HUES64 (cell line): ENCODE data around the gene NXPH1.

Experiments used
- H3K27ac ChIP-seq: 2 replicates; pipeline ENCODE4 v1.7.0; 2013; ENCODE audit warnings: low read depth, low read length, inconsistent platforms
- H3K27me3 ChIP-seq: 2 replicates; pipeline ENCODE4 v1.6.1; 2013; ENCODE audit warnings: mild to moderate bottlenecking, low read length; ENCODE audit not compliant: insufficient read depth
- H3K36me3 ChIP-seq: 2 replicates; pipeline ENCODE4 v1.6.1; 2013; ENCODE audit warnings: mild to moderate bottlenecking, low read length; ENCODE audit not compliant: insufficient read depth
- H3K4me1 ChIP-seq: 2 replicates; pipeline ENCODE4 v1.6.1; 2013; ENCODE audit warnings: mild to moderate bottlenecking, low read length, moderate library complexity; ENCODE audit not compliant: insufficient read depth
- H3K4me3 ChIP-seq: 2 replicates; pipeline ENCODE4 v1.5.1; 2013; ENCODE audit warnings: mild to moderate bottlenecking, low read length, moderate library complexity
- H3K9ac ChIP-seq: 2 replicates; pipeline ENCODE4 v1.6.1; 2013; ENCODE audit warnings: mild to moderate bottlenecking, low read depth, low read length
- H3K9me3 ChIP-seq: 2 replicates; pipeline ENCODE4 v1.6.1; 2013; ENCODE audit warnings: low read depth, low read length; ENCODE audit not compliant: insufficient read depth
- WGBS: fragments of 150-250, 120-280 bp; methylation state at CpG from one replicate; pipeline ENCODE4 v1.1.7; 2013; ENCODE audit warnings: missing lambda C conversion rate; 5-methylcytosine and 5-hydroxymethylcytosine counted together

NXPH1 gene

DNA sequence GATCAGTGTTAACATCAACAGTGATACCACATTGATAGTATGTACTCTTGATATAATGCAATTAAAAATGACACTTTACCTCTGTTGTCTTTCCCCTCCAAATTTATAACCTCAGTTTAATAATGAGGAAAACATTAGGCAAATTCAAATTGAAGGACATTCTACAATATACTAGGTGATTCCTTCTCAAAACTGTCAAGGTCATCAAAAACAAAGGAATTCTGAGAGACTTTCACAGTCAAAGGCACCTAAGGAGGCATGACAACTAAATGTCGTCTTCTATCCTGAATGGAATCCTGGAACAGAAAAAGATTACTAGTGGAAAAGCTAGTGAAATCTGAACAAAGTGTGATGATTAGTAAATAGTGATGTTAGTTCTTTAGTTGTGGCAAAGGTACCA is 22.3 kb upstream of the NXPH1 start:
- Histone ChIP-seq H3K9me3 (no peaks in the 10 kb centered on the region), H3K27ac (no peak overlapping the region), H3K36me3 (no peaks in the 10 kb centered on the region), H3K27me3 (no peaks in the 10 kb centered on the region), H3K9ac (no peak overlapping the region), H3K4me1 (peaks cover 8% of the 10 kb centered on the region), H3K4me3 (no peak overlapping the region)
- WGBS = 93% methylated on average over 1 of the region's 1 CpG

DNA sequence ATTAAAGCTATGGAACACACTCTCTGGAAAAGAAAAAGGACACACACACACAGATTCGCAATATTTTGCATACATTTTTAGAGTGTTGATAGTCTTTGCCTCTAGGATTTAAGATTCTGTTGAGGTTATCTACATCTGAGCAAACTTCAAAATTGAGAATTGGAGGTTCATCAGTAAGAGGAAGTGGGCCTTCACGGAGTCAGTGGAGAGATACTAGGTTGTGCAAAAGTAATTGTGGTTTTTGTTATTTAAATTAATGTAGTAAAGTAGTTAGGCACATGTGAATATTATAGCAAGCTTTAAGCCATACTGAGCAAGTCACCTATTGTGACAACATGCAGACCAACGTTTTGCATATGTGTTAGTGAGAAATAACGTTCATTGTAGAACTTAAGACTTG is 19.8 kb upstream of the NXPH1 start:
- 80% methylated on average over 2 of the region's 4 CpGs for WGBS

DNA sequence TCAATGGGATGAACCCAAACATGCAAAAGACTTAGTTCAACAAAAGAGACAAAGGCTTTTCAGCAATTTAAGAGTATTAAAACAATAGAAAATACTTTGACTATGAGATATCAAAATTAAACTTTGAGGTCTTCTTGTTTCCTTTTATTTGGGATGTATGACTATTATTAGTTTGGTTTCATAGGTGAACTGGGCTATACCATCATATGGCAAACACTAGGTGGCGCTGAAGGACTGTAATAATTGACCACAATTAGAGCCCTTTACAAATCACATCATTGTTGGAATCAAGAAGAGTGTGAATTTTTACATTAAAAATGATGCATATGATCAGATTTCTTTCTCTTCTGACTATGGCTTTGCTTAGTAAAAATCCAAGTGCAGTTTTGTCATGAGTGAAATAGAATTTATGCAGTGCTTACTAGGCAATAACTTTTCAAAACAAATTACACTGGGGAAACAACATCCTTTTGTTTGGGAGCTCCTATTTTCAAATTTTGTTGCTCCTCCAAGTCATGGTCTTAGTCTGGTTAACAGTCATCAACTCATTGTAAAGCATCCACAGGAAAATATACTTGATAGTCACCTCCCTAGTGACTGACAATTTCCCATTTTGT is 14.7 kb upstream of the NXPH1 start:
- Histone ChIP-seq H3K9ac (no peak overlapping the region), H3K27me3 (no peaks in the 10 kb centered on the region), H3K27ac (no peak overlapping the region), H3K9me3 (no peaks in the 10 kb centered on the region), H3K4me1 (peaks cover 2% of the 10 kb centered on the region), H3K36me3 (no peaks in the 10 kb centered on the region), H3K4me3 (no peak overlapping the region)
- whole genome bisulfite sequencing = no CpG with 5 or more reads among the region's 1 CpG

More for the DNA sequence above, 19.8 kb upstream of the NXPH1 start:
- H3K9ac ChIP-seq = no peak overlapping the region
- H3K27ac ChIP-seq = no peak overlapping the region
- H3K36me3 ChIP-seq = no peaks in the 10 kb centered on the region
- H3K9me3 ChIP-seq = no peaks in the 10 kb centered on the region
- H3K4me1 ChIP-seq = peaks cover 8% of the 10 kb centered on the region
- no peak overlapping the region for H3K4me3 ChIP-seq
- H3K27me3 ChIP-seq = no peaks in the 10 kb centered on the region

DNA sequence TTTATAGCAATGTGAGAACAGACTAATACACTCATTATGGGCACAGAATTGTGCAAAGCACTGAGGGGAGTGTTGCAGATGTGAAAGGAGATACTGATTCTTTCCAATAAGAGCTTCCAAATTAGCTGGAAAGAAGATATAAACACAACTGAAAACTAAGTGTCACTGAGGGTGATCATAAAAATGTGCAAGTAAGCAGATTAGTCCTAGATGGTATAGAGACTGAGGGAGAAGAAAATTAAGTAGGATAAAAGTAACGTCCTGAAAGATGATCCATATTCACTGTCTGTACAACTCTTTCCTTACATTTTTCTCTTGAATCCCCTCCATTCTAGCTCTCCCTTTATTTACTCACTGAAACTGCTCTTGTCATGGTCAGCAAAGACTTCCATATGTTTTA is 11.2 kb upstream of the NXPH1 start:
- no peak overlapping the region for H3K27ac ChIP-seq
- no peaks in the 10 kb centered on the region for H3K27me3 ChIP-seq
- no peaks in the 10 kb centered on the region for H3K4me1 ChIP-seq
- H3K4me3 ChIP-seq = no peak overlapping the region
- WGBS = 100% methylated on average over 1 of the region's 1 CpG
- H3K9me3 ChIP-seq = no peaks in the 10 kb centered on the region
- no peaks in the 10 kb centered on the region for H3K36me3 ChIP-seq
- no peak overlapping the region for H3K9ac ChIP-seq

DNA sequence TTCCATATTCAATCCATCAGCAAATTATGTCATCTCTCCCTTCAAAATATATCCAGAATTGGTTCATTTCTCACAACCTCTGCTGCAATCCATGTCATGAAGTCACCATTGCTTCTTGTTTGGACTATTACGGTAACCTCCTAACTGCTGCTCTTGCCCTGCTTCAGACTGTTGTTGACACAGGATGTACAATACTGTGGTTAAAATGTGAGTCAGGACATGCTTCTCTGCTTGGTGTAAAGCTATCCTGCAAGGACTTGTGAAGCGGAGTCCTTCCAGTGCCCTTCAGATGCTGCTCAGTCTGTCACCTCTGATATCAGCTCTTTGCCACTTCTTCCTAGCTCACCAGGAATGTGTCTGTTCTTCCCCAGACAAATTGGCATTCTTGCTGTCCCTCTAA is 10.4 kb upstream of the NXPH1 start:
- H3K27ac ChIP-seq = no peak overlapping the region
- peaks cover 3% of the 10 kb centered on the region; the same call in 1 of the 2 replicates for H3K27me3 ChIP-seq
- H3K4me3 ChIP-seq = no peak overlapping the region
- WGBS = 46% methylated on average over 2 of the region's 2 CpGs
- no peaks in the 10 kb centered on the region for H3K9me3 ChIP-seq
- no peaks in the 10 kb centered on the region for H3K4me1 ChIP-seq
- no peak overlapping the region for H3K9ac ChIP-seq
- no peaks in the 10 kb centered on the region for H3K36me3 ChIP-seq

DNA sequence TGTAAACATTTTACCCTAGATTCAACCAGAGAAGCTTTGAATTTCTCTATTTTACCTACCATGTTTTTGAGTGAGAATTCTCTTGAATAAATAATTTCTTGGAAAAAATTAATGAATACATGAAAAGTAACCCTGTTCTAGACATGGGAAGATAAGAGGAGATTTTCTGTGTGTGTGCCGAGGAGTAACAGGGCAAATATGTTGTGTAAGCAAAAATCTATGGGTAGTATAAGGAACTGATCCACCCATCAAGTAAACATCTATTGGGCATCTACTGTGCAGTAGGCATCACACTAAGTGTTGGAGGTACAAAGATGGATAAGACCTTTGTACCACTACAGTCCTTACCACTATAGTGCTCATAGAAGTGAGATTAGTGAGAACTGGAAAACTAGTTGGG is 8.2 kb upstream of the NXPH1 start:
- Histone ChIP-seq H3K9ac (no peak overlapping the region), H3K36me3 (no peaks in the 10 kb centered on the region), H3K27ac (no peak overlapping the region), H3K27me3 (peaks cover 8% of the 10 kb centered on the region), H3K4me1 (no peaks in the 10 kb centered on the region), H3K9me3 (no peaks in the 10 kb centered on the region), H3K4me3 (no peak overlapping the region)
- 100% methylated on average over 1 of the region's 1 CpG for WGBS

DNA sequence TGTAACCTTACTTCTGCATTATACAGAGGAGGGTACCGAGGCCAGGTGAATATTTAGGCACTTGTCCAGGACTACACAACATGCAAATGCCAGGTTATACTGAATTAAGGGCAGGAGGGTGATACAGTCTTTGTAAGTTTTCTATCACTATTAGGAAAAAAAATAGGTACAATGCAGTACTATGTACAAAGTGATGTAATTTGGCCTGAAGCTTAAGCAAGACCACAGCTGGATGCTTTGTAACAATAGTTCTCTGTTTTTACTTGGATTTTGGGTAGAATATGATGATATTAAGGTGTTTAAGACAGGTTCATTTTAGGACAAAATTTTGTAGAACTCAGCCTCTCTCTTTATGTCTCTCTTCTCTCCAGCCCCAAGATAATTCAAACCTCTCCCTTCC is 2.8 kb upstream of the NXPH1 start:
- 100% methylated on average over 1 of the region's 1 CpG for WGBS
- Histone ChIP-seq H3K4me1 (peaks cover 2% of the 10 kb centered on the region; the same call in 1 of the 2 replicates), H3K27me3 (peaks cover 62% of the 10 kb centered on the region), H3K36me3 (no peaks in the 10 kb centered on the region), H3K9ac (no peak overlapping the region), H3K9me3 (no peaks in the 10 kb centered on the region), H3K27ac (no peak overlapping the region), H3K4me3 (no peak overlapping the region)

DNA sequence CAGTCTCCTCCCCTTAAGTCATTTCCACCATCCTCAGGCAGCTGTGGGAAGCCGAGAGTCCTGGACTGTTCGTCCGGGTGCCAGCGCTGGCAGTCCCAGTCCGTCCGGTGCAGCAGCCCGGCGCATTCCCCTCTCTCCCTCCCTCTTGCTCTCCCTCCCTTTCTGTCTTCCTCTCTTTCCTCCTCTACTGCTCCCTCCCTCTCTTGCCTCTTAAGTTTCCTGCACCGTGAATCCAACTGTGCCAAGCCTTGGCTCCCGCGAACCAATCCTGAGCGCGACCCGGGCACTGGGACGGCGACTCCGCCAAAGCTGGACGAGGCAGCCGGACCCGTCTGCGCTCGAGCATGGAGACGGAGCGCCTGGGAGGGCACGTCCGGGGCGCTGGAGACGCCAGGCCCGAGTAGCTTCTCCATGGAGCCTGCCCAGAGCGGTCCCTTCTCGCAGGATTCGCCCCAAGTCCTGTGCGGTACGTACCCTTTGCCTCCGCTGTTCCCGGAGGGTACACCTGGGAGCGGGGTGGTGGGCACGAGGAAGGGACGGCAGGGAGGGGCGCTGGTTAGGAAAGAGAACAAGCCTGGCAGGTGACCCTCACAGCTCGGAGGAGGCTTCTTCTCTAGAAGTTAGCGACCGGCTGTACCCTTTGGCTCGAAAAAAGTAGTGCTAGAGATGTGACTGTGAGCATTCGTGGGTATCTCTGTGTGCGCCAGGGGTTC is 1.0 kb downstream of the NXPH1 start:
- Histone ChIP-seq H3K9ac (no peak overlapping the region), H3K9me3 (no peaks in the 10 kb centered on the region), H3K36me3 (no peaks in the 10 kb centered on the region), H3K27me3 (peaks cover 95% of the 10 kb centered on the region), H3K4me1 (peaks cover 20% of the 10 kb centered on the region; the same call in 1 of the 2 replicates), H3K27ac (no peak overlapping the region), H3K4me3 (peak overlapping the region; percentile 51)
- WGBS = under 1% methylated on average over 46 of the region's 46 CpGs

DNA sequence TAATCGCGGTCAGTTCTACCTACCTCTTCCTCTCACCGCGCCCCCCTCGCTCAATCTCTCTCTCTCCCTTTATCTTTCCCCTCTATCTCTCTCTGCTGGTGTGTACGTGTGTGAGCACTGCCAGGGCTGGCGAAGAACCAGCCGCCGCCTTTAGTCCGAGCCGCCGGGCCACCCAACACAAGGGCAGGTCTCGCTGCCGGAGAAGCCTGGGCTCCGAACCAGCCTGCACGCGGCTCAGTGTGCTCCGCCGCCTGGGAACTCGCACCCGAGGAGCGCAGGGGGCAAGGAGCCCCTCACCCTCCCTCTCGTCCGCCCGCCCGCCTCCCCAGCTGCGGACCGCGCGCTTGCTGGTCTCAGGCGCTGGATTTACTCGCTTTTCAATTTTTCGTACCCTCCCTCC is 1.7 kb downstream of the NXPH1 start:
- WGBS = under 1% methylated on average over 33 of the region's 33 CpGs
- peaks cover 100% of the 10 kb centered on the region for H3K27me3 ChIP-seq
- H3K36me3 ChIP-seq = no peaks in the 10 kb centered on the region
- peaks cover 21% of the 10 kb centered on the region; the same call in 1 of the 2 replicates for H3K4me1 ChIP-seq
- peak overlapping the region; percentile 51 for H3K4me3 ChIP-seq
- H3K9ac ChIP-seq = no peak overlapping the region
- H3K27ac ChIP-seq = no peak overlapping the region
- H3K9me3 ChIP-seq = no peaks in the 10 kb centered on the region

DNA sequence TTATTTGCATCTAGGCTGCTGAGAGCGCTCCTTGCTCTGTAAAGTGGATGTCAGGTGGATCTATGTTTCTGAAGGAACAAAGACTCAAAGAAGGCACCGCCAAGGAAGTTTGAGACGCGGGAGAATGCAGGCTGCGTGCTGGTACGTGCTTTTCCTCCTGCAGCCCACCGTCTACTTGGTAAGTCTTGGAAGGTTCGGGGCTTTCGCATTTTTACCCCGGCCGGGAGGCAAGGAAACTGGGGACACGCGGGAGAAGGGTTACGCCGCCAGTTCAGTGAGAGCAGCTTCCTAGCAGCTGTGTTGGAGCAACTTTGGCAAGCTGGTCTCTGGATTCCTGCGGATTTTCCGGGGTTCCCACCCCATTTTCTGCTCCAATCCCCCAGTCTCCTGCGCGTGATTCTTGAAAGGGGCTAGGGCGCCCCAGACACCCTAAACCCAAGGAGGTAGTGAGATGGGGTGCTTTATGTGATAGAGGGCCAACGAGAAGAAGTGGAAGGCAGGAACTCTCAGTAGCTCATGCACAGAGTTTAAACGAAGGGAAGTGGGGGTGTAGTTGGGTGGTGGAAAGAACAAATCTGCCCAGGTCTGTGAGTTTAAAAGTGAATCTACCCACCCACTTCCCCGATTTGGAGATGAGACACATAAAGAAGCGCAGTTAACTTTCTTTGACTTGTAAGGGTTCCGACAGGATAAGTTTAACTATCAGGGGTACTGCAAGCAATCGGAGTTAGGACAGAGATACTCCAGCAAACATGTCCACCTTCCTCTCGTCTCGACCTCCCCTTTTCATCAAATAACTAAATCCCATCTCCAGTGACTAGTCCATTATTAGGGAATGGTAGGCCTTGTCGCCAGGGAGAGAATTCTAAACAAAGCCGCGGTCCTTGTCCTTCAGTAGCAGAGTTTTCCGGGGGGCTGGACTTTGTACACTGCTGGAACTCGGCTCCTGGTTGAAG is 2.5 kb downstream of the NXPH1 start:
- H3K9ac ChIP-seq = no peak overlapping the region
- H3K4me1 ChIP-seq = peaks cover 28% of the 10 kb centered on the region
- no peak overlapping the region for H3K27ac ChIP-seq
- WGBS = 23% methylated on average over 33 of the region's 33 CpGs
- H3K27me3 ChIP-seq = peaks cover 100% of the 10 kb centered on the region
- no peaks in the 10 kb centered on the region for H3K9me3 ChIP-seq
- H3K4me3 ChIP-seq = peak overlapping the region; percentile 51
- no peaks in the 10 kb centered on the region for H3K36me3 ChIP-seq

DNA sequence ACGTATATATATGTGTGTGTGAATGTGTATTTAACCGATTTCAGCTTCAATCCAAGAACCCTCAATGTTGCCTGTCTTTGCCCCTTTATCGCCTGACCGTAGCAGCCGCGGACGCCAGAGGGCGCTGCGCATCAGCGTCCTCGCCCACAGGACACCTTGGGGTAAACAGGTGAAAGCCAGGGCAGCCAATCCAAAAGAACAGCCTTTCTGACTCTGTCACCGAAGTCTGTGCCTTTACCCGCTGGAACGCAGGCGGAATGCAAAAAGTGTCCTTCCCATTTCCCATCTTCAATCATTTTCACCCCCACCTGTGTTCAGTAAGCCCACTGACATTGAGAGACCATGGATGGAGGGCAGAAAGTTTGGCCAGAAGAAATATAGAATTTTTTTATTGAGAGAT is 3.6 kb downstream of the NXPH1 start:
- Histone ChIP-seq H3K9ac (no peak overlapping the region), H3K36me3 (no peaks in the 10 kb centered on the region), H3K4me1 (peaks cover 34% of the 10 kb centered on the region), H3K4me3 (peak overlapping the region; percentile 29), H3K27ac (no peak overlapping the region), H3K9me3 (no peaks in the 10 kb centered on the region), H3K27me3 (peaks cover 100% of the 10 kb centered on the region)
- WGBS = under 1% methylated on average over 15 of the region's 15 CpGs
